Kidney epithelial cell (primary cell): ENCODE data around the gene PHF13. TPM values are rescaled to one million over a fixed set of nuclear protein-coding genes. Genes with fewer than 3 reads are reported as not detected.

ENCODE experiments used
- DNase-seq: peaks from one replicate; pipeline ENCODE4 v3.0.0-alpha.2; 2010; ENCODE audit warnings: low read depth
- H3K27me3 ChIP-seq: 2 replicates; pipeline ENCODE4 v1.6.0; 2011; ENCODE audit warnings: low read length; ENCODE audit not compliant: control insufficient read depth, insufficient read depth
- H3K36me3 ChIP-seq: 2 replicates; pipeline ENCODE4 v1.5.1; 2011; ENCODE audit warnings: low read length; ENCODE audit not compliant: control insufficient read depth, insufficient read depth
- H3K4me3 ChIP-seq: 2 replicates; pipeline ENCODE4 v1.5.1; 2011; ENCODE audit warnings: low read depth, mild to moderate bottlenecking, control low read depth, low read length
- total RNA-seq: library from RNA; depleted of rRNA; stranded (reverse); fragments of >200 nt; gene quantifications from 2 replicates; pipeline ENCODE4 v1.2.3, GENCODE V29; 2015
- TF ChIP-seq, protein P1 (sequence below): IDR thresholded peaks from 2 replicates; pipeline ENCODE4 v1.5.1; 2011; ENCODE audit warnings: mild to moderate bottlenecking, moderate library complexity, low read length, control low read depth, inconsistent platforms; ENCODE audit not compliant: insufficient read depth, poor library complexity, severe bottlenecking

The PHF13 gene
- total RNA-seq, 1 donor from 2014 or later: 8.8 TPM

DNA sequence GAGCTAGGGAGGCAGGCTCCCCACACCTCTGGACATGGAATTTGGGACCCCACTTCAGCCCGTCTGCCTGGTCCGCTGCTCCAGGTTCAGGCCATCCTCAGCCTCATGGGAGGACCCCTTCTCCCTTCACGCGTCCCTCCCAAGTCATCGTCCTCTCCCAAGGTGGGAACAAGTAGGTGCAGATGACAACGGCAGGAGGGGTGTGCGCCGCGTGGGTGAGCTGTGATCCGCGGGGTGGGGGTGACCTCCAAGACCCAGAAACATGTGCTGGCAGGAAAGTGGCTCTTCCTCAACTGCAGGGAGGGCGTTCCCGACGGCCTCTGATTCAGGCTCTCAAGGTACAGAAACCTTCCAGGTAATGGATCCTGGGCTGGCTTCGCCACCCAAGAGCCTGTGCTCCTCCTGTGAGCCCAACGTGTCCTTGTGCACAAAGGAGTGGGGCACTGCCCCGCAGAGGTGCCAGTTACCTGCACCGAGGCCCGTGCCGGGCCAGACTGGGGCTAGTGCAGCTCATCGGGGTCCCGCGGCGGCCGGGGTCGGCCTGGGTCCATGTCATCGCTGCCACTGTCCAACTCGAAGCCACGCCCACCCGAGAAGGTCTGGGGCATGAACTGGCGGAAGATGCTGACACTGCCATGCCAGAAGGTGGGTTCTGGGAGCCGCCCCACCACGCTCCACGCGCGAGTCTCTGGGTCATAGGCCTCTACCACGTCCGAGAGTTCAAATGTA lies 20.5 kb upstream of the PHF13 start:
- no peak for DNase-seq
- Histone ChIP-seq H3K27me3 (no peaks in the 10 kb centered on the region), H3K4me3 (no peak overlapping the region), H3K36me3 (peaks cover 7% of the 10 kb centered on the region)
- TF ChIP-seq, protein P1, sequence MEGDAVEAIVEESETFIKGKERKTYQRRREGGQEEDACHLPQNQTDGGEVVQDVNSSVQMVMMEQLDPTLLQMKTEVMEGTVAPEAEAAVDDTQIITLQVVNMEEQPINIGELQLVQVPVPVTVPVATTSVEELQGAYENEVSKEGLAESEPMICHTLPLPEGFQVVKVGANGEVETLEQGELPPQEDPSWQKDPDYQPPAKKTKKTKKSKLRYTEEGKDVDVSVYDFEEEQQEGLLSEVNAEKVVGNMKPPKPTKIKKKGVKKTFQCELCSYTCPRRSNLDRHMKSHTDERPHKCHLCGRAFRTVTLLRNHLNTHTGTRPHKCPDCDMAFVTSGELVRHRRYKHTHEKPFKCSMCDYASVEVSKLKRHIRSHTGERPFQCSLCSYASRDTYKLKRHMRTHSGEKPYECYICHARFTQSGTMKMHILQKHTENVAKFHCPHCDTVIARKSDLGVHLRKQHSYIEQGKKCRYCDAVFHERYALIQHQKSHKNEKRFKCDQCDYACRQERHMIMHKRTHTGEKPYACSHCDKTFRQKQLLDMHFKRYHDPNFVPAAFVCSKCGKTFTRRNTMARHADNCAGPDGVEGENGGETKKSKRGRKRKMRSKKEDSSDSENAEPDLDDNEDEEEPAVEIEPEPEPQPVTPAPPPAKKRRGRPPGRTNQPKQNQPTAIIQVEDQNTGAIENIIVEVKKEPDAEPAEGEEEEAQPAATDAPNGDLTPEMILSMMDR: no peak

DNA sequence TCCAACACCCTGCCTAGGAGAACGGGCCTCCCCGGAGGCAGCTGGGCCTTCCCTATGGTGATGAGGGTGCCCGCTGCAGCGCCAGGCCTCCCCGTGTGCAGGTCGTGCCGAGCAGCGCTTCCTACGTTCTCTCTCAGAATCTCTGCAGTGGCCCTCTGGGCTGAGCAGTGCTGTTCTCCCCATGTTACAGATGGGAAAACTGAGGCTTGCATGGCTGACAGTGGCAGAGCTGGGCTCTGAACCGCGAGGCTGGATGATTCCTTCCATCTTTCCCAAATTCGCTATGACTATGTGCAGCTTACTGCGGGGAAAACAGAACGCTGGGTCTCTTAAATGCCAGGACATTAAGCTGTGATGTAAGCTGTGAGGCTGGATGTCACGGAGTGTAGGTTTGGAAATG lies 19.7 kb upstream of the PHF13 start:
- TF ChIP-seq, protein P1: no peak
- H3K4me3 ChIP-seq: no peak overlapping the region
- no peaks in the 10 kb centered on the region for H3K27me3 ChIP-seq
- DNase-seq: no peak
- peaks cover 5% of the 10 kb centered on the region for H3K36me3 ChIP-seq

DNA sequence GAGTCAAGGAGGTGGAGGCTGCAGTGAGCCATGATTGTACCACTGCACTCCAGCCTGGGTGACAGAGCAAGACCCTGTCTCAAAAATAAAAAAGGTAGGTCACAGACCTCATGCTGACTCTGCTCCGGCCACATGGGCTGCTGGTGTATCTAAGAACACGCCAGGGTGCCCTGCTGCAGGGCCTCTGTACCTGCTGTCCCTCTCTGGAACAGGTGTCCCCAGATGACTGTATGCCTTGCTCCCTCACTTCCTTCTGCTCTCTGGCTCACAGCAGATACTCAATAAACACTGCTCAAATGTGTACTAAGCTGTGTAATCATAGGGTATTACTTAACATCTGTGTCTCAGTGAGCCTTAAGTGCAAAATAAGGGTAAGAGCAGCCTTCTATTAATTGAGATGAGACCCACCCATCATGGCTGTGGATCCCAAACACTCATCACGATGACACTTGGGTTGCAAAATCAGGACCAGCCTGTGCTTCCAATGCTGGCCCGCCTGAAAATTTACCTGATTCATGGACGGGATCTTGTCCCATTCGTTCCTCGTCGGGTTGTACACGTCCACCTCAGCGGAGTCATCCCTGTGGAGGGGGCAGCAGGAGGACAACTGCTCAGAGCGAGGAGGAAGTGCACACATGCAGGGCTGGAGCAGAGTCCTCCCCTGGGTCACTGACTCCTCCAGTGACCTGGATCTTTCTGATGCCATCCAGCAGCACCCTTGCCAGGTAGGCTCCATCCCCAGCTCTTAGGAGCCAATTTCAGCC lies 18.4 kb upstream of the PHF13 start:
- Histone ChIP-seq H3K27me3 (no peaks in the 10 kb centered on the region), H3K36me3 (peaks cover 4% of the 10 kb centered on the region), H3K4me3 (no peak overlapping the region)
- DNase-seq: no peak
- TF ChIP-seq, protein P1: no peak

DNA sequence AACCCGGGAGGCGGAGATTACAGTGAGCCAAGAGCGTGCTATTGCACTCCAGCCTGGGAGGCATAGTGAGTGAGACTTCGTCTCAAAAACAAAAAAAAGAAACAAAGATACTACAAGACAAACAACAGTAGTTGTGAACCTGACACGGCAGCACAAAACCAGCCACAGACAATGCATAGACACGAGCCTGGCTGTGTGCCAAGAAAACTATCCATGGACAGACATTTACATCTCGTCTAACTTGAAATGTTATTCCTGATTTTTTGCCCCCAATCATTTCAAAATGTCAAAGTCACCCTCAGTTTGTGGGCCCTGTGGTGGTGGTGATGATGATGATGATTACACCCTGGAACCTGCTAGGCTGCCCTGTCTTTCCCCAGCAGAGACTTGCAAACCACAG lies 17.2 kb upstream of the PHF13 start:
- Histone ChIP-seq H3K27me3 (no peaks in the 10 kb centered on the region), H3K36me3 (peaks cover 4% of the 10 kb centered on the region), H3K4me3 (no peak overlapping the region)
- DNase-seq: no peak
- TF ChIP-seq, protein P1: no peak

DNA sequence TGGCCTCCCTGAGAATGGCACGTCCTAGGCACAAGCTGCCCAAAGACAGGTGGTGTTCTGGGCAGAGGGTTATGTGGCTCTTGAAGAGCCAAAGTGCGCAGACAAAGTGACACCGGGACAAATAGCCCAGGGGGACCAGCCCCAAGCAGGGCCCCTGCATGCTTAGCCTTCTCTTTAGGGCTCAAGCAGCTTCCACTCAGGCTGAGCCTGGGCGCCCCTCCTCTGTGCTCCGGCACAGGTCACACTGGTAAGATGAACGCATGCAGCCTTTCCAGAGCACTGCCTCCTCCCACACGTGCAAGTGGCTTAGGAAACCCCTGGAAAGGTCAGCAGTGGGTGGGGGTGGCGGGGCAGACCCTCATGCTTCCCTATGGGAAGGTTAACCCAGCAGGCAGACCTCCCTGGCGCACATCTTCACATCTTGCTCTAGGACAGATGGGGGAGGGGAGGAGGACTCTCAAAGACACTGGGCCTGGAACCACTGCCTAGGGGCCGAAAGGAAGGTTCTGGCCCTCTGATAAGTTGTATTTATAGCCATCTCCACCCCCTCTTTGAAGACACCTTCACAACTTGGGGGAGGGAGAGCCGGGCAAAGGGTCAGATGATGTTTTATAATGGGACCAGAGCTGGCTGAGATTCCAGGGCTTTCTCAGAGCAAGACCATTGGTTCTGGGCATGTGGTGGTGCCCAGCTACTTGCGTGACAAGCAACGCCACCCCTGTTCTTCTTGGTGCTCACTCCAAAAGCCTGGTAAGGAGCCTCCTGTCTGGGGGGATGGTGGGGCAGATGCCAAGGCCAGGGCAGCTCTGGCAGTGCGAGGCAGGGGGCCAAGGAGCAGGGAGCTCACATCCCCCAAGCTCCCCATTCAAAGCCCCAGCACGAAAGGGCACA lies 16.4 kb upstream of the PHF13 start:
- no peak for DNase-seq
- no peaks in the 10 kb centered on the region for H3K27me3 ChIP-seq
- H3K4me3 ChIP-seq: no peak overlapping the region
- peaks cover 3% of the 10 kb centered on the region for H3K36me3 ChIP-seq
- TF ChIP-seq, protein P1: no peak
